Measurements from ENCODE around the gene NAIF1.

The NAIF1 gene

GRCh38 chr9:128084746-128085145 is 17.6 kb upstream of the NAIF1 start:
- H3K27me3 ChIP-seq (ENCODE audit: control insufficient read depth, insufficient read depth, low read length), result no peaks in the 10 kb centered on the region
- no peak overlapping the region for H3K27ac ChIP-seq
- TF ChIP-seq CTCF (IDR thresholded peaks at IDR 0.05), result no peak
- no peaks in the 10 kb centered on the region for H3K36me3 ChIP-seq (ENCODE audit: control insufficient read depth, insufficient read depth, low read length)
- no peak overlapping the region for H3K4me3 ChIP-seq (ENCODE audit: low read depth, low read length)
- no peak overlapping the region for H3K9ac ChIP-seq
- no peak overlapping the region for H2AFZ ChIP-seq
- no peak overlapping the region for H3K4me2 ChIP-seq (ENCODE audit: low read length)
- H3K79me2 ChIP-seq, result peaks cover 28% of the 10 kb centered on the region
- H3K9me3 ChIP-seq (ENCODE audit: control insufficient read depth, low read length), result no peaks in the 10 kb centered on the region
- H3K4me1 ChIP-seq, result peaks cover 18% of the 10 kb centered on the region

GRCh38 chr9:128082151-128082550 is 15.0 kb upstream of the NAIF1 start:
- no peaks in the 10 kb centered on the region for H3K9me3 ChIP-seq (ENCODE audit: control insufficient read depth, low read length)
- peak overlapping the region; percentile 96 for H3K27ac ChIP-seq
- no peak overlapping the region for H3K4me3 ChIP-seq (ENCODE audit: low read depth, low read length)
- no peak for TF ChIP-seq CTCF (IDR thresholded peaks at IDR 0.05)
- no peak overlapping the region for H2AFZ ChIP-seq
- peaks cover 27% of the 10 kb centered on the region for H3K4me1 ChIP-seq
- H3K27me3 ChIP-seq (ENCODE audit: control insufficient read depth, insufficient read depth, low read length), result no peaks in the 10 kb centered on the region
- H3K9ac ChIP-seq, result no peak overlapping the region
- peak overlapping the region; percentile 59 for H3K4me2 ChIP-seq (ENCODE audit: low read length)
- peaks cover 8% of the 10 kb centered on the region for H3K79me2 ChIP-seq
- H3K36me3 ChIP-seq (ENCODE audit: control insufficient read depth, insufficient read depth, low read length), result no peaks in the 10 kb centered on the region

GRCh38 chr9:128081056-128081455 is 13.9 kb upstream of the NAIF1 start:
- peak overlapping the region; percentile 96 for H3K27ac ChIP-seq
- no peak overlapping the region for H3K9ac ChIP-seq
- H3K79me2 ChIP-seq, result peaks cover 6% of the 10 kb centered on the region
- no peak overlapping the region for H2AFZ ChIP-seq
- no peaks in the 10 kb centered on the region for H3K36me3 ChIP-seq (ENCODE audit: control insufficient read depth, insufficient read depth, low read length)
- H3K27me3 ChIP-seq (ENCODE audit: control insufficient read depth, insufficient read depth, low read length), result no peaks in the 10 kb centered on the region
- H3K4me1 ChIP-seq, result peaks cover 33% of the 10 kb centered on the region
- no peak overlapping the region for H3K4me3 ChIP-seq (ENCODE audit: low read depth, low read length)
- TF ChIP-seq CTCF (IDR thresholded peaks at IDR 0.05), result no peak
- no peaks in the 10 kb centered on the region for H3K9me3 ChIP-seq (ENCODE audit: control insufficient read depth, low read length)
- H3K4me2 ChIP-seq (ENCODE audit: low read length), result no peak overlapping the region

GRCh38 chr9:128080206-128080605 is 13.1 kb upstream of the NAIF1 start:
- Histone ChIP-seq H3K4me1 (peaks cover 33% of the 10 kb centered on the region), H3K9me3 (ENCODE audit: control insufficient read depth, low read length) (no peaks in the 10 kb centered on the region), H3K4me2 (ENCODE audit: low read length) (no peak overlapping the region), H3K79me2 (peaks cover under 1% of the 10 kb centered on the region), H3K27ac (peak overlapping the region; percentile 96), H3K27me3 (ENCODE audit: control insufficient read depth, insufficient read depth, low read length) (no peaks in the 10 kb centered on the region), H3K4me3 (ENCODE audit: low read depth, low read length) (no peak overlapping the region), H2AFZ (no peak overlapping the region), H3K9ac (no peak overlapping the region), H3K36me3 (ENCODE audit: control insufficient read depth, insufficient read depth, low read length) (no peaks in the 10 kb centered on the region)
- TF ChIP-seq CTCF (IDR thresholded peaks at IDR 0.05), result no peak
